ACHN (cell line): Measurements from ENCODE around the gene DNASE2.

ENCODE experiments used
- DNase-seq: peaks from one replicate; pipeline ENCODE4 v3.0.0-alpha.2; 2015
- in situ Hi-C: cut with HindIII; loops from 2 replicates; pipeline ENCODE4 v1.10.0; 2017; ENCODE audit warnings: low sequenced_read_pairs, low pct_ligation_motif_present, low pct_unique_long_range_greater_than_20kb

Gene DNASE2

DNA sequence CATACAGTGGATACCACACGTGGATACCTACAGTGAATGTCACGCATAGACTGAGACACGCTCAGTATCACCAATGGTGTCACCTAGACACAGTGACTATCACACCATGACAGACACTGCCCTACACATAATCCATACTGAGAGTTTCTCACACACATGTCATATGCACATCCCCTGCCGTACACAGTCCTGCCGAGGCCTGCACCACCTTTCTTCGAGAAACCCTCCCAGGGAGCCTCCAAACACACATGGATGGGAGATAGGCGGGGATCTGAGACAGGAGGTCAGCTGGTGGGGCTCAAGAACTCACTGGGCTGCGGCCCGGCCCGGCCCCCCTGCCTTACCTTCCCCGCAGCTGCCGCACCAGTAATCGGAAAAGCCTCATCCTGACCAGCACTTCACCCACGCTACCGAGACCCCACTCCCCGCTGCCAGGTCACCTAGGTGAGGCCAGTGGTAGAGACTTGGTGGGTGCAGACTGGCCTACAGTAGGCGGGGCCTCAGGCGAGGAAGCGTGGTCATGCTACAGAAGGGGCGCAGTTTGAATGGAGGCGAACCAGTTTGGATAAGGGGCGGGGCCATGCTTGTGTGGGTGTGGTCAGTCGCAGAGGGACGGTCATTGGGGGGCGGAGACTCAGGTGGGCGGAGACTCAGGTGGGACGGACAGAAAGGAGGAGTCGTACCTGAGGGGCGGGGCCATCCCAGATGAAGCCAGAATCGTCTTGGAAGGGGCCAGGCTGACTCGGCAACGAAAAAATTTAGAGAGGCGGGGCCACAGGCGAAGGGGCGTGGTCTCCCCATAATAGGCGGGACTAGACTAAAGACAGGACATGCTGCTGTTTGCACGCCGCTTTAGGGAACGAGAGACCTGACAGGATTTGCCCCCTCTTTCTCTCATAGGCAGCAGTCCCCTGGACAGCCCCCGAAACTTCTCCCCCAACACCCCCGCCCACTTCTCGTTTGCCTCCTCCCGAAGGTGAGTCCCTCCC, 40.9 kb downstream of the DNASE2 start:
- in situ Hi-C loops: no loop called here
- DNase-seq: peak; percentile 45

DNA sequence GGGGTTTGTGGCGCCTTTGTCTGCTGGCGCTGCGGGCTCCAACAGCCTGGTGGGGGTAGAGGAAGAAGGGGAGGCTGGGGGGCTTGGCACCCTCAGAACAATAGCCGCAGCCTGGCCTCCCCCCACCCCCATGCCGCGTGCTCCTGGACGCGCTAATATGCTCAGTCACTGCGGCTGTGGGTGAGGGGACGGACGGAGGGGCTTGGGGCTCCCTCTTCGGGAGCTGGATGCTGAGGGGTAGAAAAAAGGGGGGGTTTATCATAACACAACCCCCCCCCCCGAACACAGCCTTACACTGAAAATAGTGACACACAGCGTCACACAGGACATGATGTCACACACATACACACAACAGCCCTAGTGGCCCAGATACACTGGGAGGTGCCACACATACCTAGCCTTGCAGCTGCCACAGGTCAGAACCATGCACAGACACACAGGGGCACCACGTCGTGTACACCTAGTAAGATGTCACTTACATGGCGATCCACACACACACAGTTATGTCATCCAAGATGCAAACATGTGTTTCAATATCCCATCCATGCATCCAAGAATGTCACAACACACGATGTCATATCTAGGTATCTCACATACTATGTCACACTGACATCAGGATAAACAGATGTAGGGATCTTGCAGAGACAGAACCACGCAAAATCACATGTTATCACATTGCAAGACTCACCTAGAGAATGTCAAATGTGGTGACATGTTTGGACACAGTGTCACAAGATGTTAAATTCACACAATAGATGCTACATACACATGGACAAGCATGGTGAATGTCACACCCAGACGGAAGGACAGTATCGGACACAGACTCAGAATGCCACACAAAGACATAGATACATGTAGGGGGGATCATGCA, 42.1 kb downstream of the DNASE2 start:
- in situ Hi-C loops: no loop called here
- DNase-seq: no peak

GRCh38 chr19:12838182-12838885, 42.9 kb downstream of the DNASE2 start, which contains the start of gene MAST1:
Gene MAST1, plus strand, starts transcription at chr19:12838515. Its CDS starts 58 bp downstream, at chr19:12838573.
- in situ Hi-C loops: no loop called here
- DNase-seq: peak; percentile 56

DNA sequence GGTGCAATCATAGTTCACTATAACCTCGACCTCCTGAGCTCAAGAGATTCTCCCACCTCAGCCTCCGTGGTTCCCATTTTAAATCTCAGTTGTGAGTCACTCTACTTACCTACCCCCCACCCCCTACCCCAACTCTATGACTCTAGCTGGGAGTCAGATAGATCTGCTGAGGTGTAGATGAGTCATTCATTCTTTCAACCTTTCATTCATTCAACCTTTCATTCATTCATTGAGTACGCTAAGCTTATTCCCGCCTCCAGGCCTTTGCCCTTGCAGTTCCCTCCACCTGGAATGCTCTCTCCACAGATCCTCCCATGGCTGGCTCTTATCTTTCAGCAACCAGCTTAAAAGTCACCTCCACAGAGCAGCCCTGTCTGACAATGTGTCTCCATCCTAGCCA, 44.0 kb downstream of the DNASE2 start:
- in situ Hi-C loops: no loop called here
- DNase-seq: no peak

DNA sequence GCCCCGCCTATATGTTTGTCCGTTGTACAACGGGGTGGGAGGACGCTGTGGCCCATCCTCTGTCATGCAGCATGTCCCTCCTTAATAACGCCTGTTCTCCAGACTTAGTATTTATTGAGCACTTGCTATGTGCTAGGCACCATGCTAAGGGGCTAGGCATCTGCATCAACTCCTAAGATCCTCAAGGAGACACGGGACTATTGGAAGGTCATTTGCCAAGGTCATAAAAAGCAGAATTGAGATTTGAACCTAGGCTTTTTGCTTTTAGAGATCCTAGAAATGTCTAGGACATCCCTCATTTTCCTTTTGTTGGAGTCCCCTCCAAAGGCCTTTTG, 44.8 kb downstream of the DNASE2 start:
- in situ Hi-C loops: no loop called here
- no peak for DNase-seq

- in situ Hi-C loops: no loop called here
- peak; percentile 24 for DNase-seq
These were observed 46.1 kb downstream of the DNASE2 start for GRCh38 chr19:12834976-12835757.

- in situ Hi-C loops: no loop called here
These were observed 46.7 kb downstream of the DNASE2 start, which contains the start of gene RTBDN for GRCh38 chr19:12834566-12834943. Gene RTBDN, minus strand, starts transcription at chr19:12834579. Its CDS starts 4,600 bp downstream, at chr19:12829979.

DNA sequence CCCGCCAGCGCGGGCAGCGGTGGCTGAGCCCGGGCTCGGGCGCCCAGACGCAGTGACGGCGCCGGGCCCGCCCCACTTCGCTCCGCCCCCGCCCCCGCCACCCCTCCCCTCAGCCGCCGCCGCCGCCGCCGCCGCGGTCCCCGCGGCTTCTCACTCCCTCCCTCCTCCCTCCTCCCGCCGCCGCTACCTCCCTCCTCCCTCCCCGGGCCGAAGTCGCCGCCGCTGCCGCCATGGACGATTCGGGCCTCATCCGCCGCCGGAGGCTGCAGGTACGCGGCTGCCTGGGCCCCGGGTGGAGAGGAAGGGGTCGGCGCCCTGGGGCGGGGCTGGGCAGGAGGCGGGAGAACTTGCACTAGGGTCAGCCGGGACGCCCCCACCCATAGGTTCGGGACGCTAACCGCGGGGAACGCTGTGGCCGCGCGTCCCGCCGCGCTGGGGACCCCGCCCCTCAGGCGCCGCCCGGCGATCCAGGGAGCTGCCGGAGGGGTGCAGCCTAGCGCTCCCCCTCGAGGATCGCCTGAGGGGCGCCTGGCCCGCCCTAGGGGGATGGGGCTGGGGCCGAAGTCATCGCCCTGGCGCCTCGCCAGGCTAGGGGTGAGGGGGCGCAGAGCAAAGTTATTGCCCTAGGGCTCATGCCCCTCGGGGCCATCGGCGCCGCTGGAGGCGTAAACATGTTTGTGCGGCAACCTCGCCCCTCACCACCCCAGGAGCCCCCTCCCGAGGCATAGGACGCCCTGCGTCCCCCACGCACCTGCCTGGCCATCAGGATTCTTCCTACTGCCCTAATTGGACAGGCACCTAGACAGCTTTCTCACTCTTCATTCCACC, 47.3 kb downstream of the DNASE2 start:
- DNase-seq: peak; percentile 30
- in situ Hi-C loops: no loop called here

More at GRCh38 chr19:12834566-12834943, 46.7 kb downstream of the DNASE2 start, which contains the start of gene RTBDN:
- no peak for DNase-seq

DNA sequence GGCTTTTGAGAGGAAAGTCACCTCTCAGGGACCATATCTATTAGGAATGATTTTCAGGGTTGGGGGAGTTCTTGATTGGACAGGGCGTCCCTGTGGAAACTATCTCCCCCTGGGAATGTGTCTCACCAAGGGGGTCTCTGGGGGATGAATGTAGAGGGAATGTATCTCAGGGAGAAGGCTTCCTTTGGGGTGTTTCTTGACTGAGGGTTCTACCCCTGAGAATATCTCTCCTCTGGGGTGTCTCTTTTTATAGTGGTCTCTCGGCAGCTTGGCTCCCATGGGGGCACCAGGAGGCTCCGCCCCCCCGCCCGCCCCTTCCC, 47.9 kb downstream of the DNASE2 start:
- no peak for DNase-seq
- in situ Hi-C loops: no loop called here

DNA sequence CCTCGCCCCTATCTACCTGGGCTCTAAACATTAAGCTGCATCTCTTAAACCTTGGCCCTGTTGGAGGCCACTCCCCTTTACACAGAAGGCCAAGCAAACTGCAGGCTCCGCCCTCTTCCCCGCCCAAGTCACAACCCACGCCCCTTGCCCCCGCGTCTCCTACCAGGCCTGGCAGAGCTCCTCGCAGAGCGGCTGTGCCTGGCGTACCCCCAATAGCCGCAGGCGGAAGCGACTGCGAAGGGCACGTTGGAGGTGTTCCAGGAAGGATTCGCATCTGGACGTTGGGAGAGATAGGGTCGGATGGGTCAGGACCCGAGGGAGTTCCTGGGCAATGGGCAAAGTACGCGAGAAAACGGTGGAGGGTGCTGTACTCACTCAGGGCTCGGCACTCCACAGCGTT, 52.8 kb downstream of the DNASE2 start:
- in situ Hi-C loops: no loop called here

DNA sequence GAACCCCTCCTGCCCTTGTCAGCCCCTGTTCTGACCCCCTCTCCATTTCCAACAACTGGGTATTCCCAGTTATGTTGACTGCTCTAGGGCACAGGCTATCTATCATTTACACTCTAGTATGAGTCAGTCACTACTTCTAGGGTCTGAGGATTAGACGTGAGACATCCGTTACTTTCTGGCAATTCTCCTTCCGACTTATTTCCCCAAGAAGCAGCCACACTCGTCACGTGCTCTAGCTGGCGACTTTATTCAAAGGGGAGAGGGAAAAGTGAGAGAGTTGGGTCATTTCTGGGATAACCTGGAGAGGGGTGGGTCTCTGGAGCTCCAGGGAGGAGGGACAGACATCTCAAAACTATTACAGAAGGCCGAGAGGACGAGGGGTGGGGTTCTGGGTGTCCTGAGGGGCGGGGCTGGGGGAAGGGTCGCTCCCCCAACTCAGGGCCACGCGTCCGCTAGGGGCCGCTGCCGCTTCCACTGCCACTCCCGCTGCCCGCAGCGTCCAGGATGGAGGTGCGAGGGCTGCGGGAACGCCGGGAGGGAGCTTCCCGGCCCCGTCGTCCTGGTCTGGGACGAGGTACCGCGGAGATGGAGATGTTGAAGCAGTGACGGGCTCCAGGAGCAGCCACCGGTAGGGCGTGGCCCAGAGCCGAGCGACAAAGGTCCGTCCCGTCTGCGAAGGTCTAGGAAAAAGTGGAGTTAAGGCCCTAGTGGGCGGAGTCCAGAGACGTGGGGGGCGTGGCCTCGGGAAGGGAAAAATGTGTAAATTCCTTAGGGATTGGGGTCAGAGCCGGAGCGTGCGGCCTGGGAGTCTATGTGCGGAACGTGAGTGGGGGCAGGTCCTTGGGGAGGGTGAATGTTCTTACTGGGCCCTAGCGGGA, 55.8 kb downstream of the DNASE2 start:
- DNase-seq: no peak
- in situ Hi-C loops: no loop called here

More for the DNA sequence above, 52.8 kb downstream of the DNASE2 start:
- no peak for DNase-seq
